ENCODE results near the gene ZFYVE28.
A peak's percentile ranks its signal among the peaks of the same experiment; 100 is the strongest.

The ZFYVE28 gene

DNA sequence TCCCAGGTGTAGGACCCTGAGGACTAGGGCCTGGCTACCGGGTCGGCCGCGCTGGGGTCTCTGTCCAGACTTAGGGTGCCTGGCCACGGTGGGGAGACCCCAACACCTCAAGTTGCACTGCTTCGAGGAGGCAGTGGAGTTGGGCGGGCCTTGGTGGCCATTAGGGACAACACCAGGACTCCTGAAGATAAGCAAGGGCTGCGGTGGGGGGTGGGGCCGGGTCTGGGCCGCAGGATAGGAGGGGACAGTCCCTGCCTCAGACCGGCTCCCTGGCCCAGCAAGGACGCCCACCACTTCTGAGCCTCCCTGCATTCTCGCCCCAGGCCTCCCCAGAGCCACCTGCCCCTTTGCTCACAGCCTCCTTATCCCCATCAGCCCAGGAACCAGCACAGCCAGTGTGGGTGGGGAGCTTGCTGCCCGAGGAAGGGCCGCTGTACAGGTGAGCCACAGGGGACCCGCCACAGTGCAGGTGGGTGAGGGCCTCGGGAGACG is 151.1 kb downstream of the ZFYVE28 start:
- DNase-seq, result no peak

GRCh38 chr4:2266821-2267220 is 151.6 kb downstream of the ZFYVE28 start:
- DNase-seq, result no peak

GRCh38 chr4:2266181-2266580 is 152.3 kb downstream of the ZFYVE28 start:
- no peak for DNase-seq

- no peak for DNase-seq
Measured at GRCh38 chr4:2265113-2266110, 153.0 kb downstream of the ZFYVE28 start.

GRCh38 chr4:2264481-2265041 is 153.9 kb downstream of the ZFYVE28 start:
- DNase-seq, result no peak

GRCh38 chr4:2263926-2264321 is 154.5 kb downstream of the ZFYVE28 start:
- DNase-seq, result no peak

DNA sequence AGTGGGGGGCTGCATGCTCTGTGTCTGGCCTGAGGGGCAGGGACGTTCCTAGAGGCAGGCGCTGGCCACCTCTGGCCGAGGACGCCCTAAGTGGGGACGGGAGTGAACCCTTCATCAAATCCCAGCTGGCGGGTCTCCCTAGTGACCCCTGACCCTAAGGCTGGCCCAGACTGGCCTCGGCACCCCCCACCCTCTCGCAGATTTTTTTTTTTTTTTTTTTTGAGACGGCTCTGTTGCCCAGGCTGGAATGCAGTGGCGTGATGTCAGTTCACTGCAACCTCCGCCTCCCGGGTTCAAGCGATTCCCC is 155.5 kb downstream of the ZFYVE28 start:
- no peak for DNase-seq

GRCh38 chr4:2262145-2262943 is 156.1 kb downstream of the ZFYVE28 start:
- DNase-seq, result peak; percentile 99

GRCh38 chr4:2261853-2262144 is 156.6 kb downstream of the ZFYVE28 start, which contains the start of gene MXD4:
Gene MXD4 (minus strand): TSS chr4:2262109. CDS start chr4:2261980, 129 bp downstream.
- no peak for DNase-seq

GRCh38 chr4:2261110-2261852 is 157.2 kb downstream of the ZFYVE28 start:
- peak; percentile 26 to 46 for DNase-seq

- DNase-seq, result peak in 1 of 2 donors; percentile 8
Measured at GRCh38 chr4:2260344-2261109, 157.9 kb downstream of the ZFYVE28 start.

DNA sequence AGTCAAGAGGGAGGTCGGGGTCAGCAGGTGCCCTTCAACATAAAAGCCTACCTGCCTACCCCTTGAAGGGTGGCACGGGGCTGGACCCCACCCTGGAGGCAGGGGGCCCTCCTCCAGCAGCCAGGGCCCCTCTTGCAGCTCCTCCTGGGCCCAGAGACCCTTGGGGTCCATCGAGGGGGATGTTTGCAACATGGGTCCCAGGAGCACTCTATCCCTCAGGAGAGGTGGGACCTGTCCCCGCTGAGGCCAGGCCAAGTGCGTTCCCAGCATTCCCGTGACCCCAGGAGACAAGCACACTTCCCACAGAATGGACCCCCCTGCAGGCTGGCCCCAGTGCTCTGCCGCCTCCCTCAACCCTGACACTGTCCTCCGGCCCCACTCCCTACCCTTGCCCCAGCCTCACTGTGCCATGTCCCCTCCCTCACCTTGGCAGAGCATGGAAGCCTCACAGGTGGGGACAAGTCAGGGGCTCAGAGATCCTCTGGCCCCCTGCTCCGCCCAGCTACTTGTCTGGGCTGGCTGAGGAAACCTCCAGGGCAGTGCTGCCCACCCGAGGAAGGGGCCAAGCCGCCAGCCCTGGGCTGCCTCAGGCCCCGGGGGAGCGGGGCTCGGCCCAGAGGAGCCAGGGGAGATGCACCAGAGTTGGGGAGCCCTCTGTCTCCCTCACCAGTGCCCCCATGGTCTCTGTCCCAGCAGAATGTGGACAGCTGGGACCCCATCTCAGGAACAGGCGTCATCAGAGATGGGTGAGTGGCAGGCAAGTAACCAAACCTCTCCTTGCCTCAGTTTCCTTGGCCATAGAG is 158.7 kb downstream of the ZFYVE28 start:
- peak in 1 of 2 donors; percentile 9 for DNase-seq

- DNase-seq, result peak in 1 of 2 donors; percentile 2
Measured at GRCh38 chr4:2259036-2259540, 159.4 kb downstream of the ZFYVE28 start.

- DNase-seq, result peak in 1 of 2 donors; percentile 10
Measured at GRCh38 chr4:2258091-2259035, 160.1 kb downstream of the ZFYVE28 start.

DNA sequence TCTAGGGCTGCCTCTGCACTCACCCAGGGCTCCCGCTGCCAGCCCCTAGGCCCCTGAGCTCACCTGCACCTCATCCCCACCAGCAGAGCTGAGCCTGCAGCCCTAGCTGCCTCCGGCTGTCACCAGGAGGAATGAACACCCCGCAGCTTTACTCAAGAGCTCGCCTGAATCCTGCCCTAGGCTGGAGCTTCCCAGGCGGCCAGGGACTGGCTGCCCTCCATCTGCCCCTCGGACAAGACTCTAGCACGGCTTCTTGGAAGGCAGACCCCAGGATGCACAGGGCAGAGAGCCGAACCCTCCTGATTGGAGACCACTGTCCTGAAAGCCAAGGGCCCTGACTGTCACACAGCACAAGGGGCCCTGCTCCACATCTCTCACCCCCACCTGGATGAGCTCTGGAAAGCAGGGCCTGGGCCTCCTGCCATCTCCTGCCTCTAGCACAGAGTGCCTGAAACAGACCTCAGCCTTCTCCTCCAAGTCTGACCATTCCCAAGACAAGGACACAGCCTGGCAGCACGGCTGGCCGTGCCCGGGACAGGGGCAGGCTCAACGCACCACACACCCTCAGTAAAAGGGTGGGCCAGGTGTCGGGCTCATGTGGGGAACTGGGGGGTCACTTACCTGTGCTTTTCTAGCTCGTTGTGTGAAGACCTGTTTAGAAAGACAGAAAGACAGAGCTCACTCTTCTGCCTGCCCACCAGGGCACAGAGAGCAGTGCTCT is 160.9 kb downstream of the ZFYVE28 start:
- DNase-seq, result peak in 1 of 2 donors; percentile 5

DNA sequence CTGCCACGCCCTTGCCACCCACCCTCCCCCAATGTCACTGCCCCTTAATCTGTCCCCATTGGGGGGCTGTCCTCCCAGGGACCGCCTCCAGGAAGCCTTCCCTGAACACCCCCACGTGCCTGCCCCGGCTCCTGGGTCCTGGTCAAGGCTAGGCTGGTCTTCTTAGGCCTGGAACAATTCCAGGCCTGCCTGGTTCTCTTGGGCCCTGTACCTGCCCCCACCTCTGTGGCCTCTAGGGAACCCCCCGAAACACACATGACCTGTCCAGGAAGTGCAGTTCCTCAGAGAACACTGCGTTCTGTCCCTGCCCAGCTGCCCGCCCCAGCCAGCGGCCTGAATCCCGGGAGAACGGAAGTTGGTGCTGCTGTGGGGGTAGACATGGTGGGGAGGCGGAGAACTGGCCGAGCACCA is 161.7 kb downstream of the ZFYVE28 start:
- DNase-seq, result peak in 1 of 2 donors; percentile 0

DNA sequence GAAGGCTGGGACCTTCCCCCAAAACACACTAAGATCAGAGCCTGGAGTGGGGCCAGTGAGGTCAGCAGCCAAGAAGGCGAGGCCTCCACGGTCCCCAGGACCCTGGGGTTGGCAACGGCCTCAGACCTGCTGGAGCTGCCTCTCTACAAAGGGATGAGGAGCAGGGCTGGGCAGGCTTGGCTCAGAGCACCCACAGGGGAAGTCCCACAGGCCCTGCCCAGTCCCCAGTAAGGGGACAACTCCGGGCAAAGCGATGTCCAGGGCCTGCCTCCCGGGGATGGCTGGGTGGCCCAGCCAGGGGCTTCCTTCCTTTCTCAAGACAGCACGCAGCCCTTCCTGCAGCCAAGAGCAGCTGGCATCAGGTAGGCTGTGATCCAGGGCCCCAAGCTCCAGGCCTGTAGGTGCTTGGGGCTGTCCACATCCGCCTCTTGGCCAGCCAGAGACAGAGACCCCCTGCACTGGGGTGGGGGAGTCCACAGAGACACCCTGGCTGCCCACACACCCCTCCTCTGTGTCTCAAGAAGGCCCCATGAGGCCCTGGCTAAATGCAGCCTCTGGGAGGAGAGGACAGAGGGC is 162.2 kb downstream of the ZFYVE28 start:
- DNase-seq, result peak in 1 of 2 donors; percentile 5

- DNase-seq, result peak in 1 of 2 donors; percentile 8
Measured at GRCh38 chr4:2255501-2256155, 162.8 kb downstream of the ZFYVE28 start.

Data from CD4-positive, alpha-beta T cell treated with Interleukin-4 for 1 hour (primary cell).